RWPE1 (cell line): Measurements from ENCODE around the gene SHC1.

Source experiments
- CTCF ChIA-PET: fragments of 350-600 bp; sonication (Branson Sonifier 250); formaldehyde crosslinking; extraction: SDS; loops from one replicate; lab custom pipeline; 2021; lab: Yijun Ruan, JAX
- POLR2A ChIA-PET: fragments of 400-600 bp; formaldehyde crosslinking; extraction: SDS; loops from one replicate; lab custom pipeline; 2020; ENCODE audit warnings: antibody characterized with exemption; ENCODE audit not compliant: low non-redundant PET; lab: Yijun Ruan, JAX
- DNase-seq: peaks from one replicate; pipeline ENCODE4 v3.0.0; 2012; ENCODE audit warnings: low spot score
- H3K27ac ChIP-seq: fragments of 450-650 bp; 2 replicates; pipeline ENCODE4 v1.5.1; 2017
- CTCF ChIP-seq: fragments of 450-650 bp; conservative IDR thresholded peaks from 2 replicates; pipeline ENCODE4 v1.5.1; 2017; ENCODE audit warnings: low read depth, mild to moderate bottlenecking

SHC1 gene

GRCh38 chr1:154974808-154975408 lies 4.4 kb upstream of the SHC1 start:
- peak; percentile 89 for DNase-seq
- POLR2A ChIA-PET: interaction anchor here (1.5 kb wide), 1 partner anchor 29 kb away, joined by 3 read pairs; no protein-coding TSS in a partner anchor
- CTCF ChIA-PET: interaction anchor here (0.7 kb wide), 2 partner anchors 43 to 97 kb away, joined by 4 read pairs; no protein-coding TSS in a partner anchor

GRCh38 chr1:154974102-154974807 lies 3.7 kb upstream of the SHC1 start, which contains the start of gene CKS1B:
CKS1B (plus strand) TSS chr1:154974681; CDS start chr1:154974746, 65 bp downstream.
- ChIA-PET CTCF (interaction anchor here (0.6 to 1.0 kb wide), 3 partner anchors 24 to 88 kb away, joined by 3 to 4 read pairs (median 3); no protein-coding TSS in a partner anchor), POLR2A (interaction anchor here (0.7 to 1.5 kb wide), 5 partner anchors 9 to 416 kb away, joined by 3 to 6 read pairs (median 3); partner anchors contain the start of gene FLAD1)
- TF ChIP-seq CTCF: no peak
- H3K27ac ChIP-seq: peak within 1 kb of the TSS; percentile 100
- peak; percentile 99 for DNase-seq

More at GRCh38 chr1:154974808-154975408, 4.4 kb upstream of the SHC1 start:
- TF ChIP-seq CTCF: no peak
- peak overlapping the region; percentile 100 for H3K27ac ChIP-seq

- POLR2A ChIA-PET: interaction anchor here (0.7 to 3.9 kb wide), 6 partner anchors 10 to 415 kb away, joined by 3 to 24 read pairs (median 4); partner anchors contain the start of genes FLAD1 and PYGO2
- CTCF ChIA-PET: interaction anchor here (0.6 to 1.2 kb wide), 3 partner anchors 24 to 88 kb away, joined by 3 to 4 read pairs (median 3); no protein-coding TSS in a partner anchor
- TF ChIP-seq CTCF: no peak
- DNase-seq: peak; percentile 84
- H3K27ac ChIP-seq: peak overlapping the region; percentile 100
Measured at GRCh38 chr1:154973344-154974101, 3.0 kb upstream of the SHC1 start.

- DNase-seq: peak; percentile 88
- TF ChIP-seq CTCF: no peak
- H3K27ac ChIP-seq: peak overlapping the region; percentile 100
- ChIA-PET CTCF (interaction anchor here (0.6 to 1.2 kb wide), 4 partner anchors 23 to 673 kb away, joined by 3 to 4 read pairs (median 4); no protein-coding TSS in a partner anchor), POLR2A (interaction anchor here (0.7 to 3.9 kb wide), 3 partner anchors 11 to 204 kb away, joined by 3 to 24 read pairs (median 3); partner anchors contain the start of gene PYGO2)
Measured at GRCh38 chr1:154972517-154973343, 2.2 kb upstream of the SHC1 start.

- peak overlapping the region; percentile 100 for H3K27ac ChIP-seq
- POLR2A ChIA-PET: interaction anchor here (0.7 to 3.9 kb wide), 2 partner anchors 11 to 205 kb away, joined by 3 to 24 read pairs; partner anchors contain the start of gene PYGO2
- DNase-seq: no peak
- CTCF ChIA-PET: interaction anchor here (0.6 to 1.2 kb wide), 4 partner anchors 24 to 674 kb away, joined by 3 to 4 read pairs (median 4); no protein-coding TSS in a partner anchor
- TF ChIP-seq CTCF: no peak
Measured at GRCh38 chr1:154972213-154972516, 1.6 kb upstream of the SHC1 start.
